ENCODE measurements around the gene WDR73. TPM values are rescaled to one million over a fixed set of nuclear protein-coding genes. Genes with fewer than 3 reads are reported as not detected.
A peak's percentile ranks its signal among the peaks of the same experiment; 100 is the strongest.

The WDR73 gene
- total RNA-seq, 4 donors from 2014 or later, result 17.0 to 53.6 (median 29.8) TPM

GRCh38 chr15:84598993-84599392, 55.1 kb downstream of the WDR73 start:
- Histone ChIP-seq H3K36me3 (no peaks in the 10 kb centered on the region), H3K27ac (peak overlapping the region; percentile 61 to 73 (median 70)), H3K9me3 (no peaks in the 10 kb centered on the region), H3K4me3 (no peak overlapping the region), H3K27me3 (no peaks in the 10 kb centered on the region), H3K4me1 (peaks cover 0 to 20% (median 3%) of the 10 kb centered on the region in 4 donors)
- peak in 2 of 3 donors; percentile 36 to 60 for DNase-seq
- TF ChIP-seq CTCF (IDR thresholded peaks at IDR 0.05) (peak; percentile 28 to 65 (median 55)), POLR2A (IDR thresholded peaks at IDR 0.05) (no peak)

DNA sequence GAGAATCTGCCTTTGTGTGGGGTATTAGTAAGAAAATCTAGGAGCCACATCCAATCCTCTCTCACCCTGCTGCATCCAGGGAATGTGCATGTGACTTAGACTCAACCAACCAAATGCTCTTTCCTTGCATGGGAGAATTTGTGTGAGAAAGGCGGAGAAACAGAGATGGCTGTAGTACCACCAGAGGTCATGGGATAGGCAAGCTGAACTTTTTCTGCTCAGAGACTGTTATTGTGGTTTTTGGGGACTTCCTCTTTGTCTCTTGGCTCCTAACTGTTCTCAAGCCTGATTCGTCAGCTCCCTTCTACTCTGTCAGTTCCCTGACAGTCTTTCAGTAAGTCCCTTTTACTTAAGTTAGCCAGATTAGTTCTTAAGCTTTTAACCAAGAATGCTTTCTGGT, 55.8 kb downstream of the WDR73 start:
- Histone ChIP-seq H3K27ac (peak overlapping the region; percentile 61 to 73 (median 70)), H3K36me3 (no peaks in the 10 kb centered on the region), H3K4me1 (peaks cover 0 to 20% (median 3%) of the 10 kb centered on the region in 4 donors), H3K9me3 (no peaks in the 10 kb centered on the region), H3K27me3 (no peaks in the 10 kb centered on the region), H3K4me3 (no peak overlapping the region)
- TF ChIP-seq CTCF (IDR thresholded peaks at IDR 0.05) (no peak), POLR2A (IDR thresholded peaks at IDR 0.05) (no peak)
- DNase-seq, result peak in 2 of 3 donors; percentile 31 to 58

- H3K4me1 ChIP-seq, result peaks cover 0 to 20% (median 3%) of the 10 kb centered on the region in 4 donors
- no peak for DNase-seq
- H3K27ac ChIP-seq, result no peak overlapping the region
- H3K27me3 ChIP-seq, result no peaks in the 10 kb centered on the region
- no peaks in the 10 kb centered on the region for H3K36me3 ChIP-seq
- no peak for TF ChIP-seq POLR2A (IDR thresholded peaks at IDR 0.05)
- no peak for TF ChIP-seq CTCF (IDR thresholded peaks at IDR 0.05)
- H3K9me3 ChIP-seq, result no peaks in the 10 kb centered on the region
- no peak overlapping the region for H3K4me3 ChIP-seq
Observed at GRCh38 chr15:84597296-84597695, 56.8 kb downstream of the WDR73 start.

DNA sequence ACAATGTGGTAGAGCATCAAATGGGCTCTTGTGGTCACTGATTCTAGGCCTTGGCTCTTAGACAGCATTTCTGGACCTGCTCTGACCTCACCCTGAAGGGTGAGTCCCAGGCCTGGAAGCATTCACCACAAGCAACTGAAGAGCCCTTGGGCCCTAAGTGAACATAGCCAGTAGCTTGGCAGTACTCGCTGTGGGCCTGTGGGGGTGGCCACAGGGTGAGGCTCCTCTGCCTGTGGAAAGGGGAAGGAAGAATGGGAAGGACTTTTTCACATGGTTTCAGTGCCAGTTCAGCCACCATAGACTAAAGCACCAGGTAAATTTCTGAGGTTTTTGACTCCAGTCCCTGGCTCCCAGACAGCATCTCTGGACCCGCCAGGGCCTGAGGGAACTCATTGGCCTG, 58.4 kb downstream of the WDR73 start:
- peaks cover 0 to 15% (median 3%) of the 10 kb centered on the region in 4 donors for H3K4me1 ChIP-seq
- H3K36me3 ChIP-seq, result no peaks in the 10 kb centered on the region
- H3K27ac ChIP-seq, result no peak overlapping the region
- H3K27me3 ChIP-seq, result no peaks in the 10 kb centered on the region
- no peak for DNase-seq
- TF ChIP-seq CTCF (IDR thresholded peaks at IDR 0.05) (no peak), POLR2A (IDR thresholded peaks at IDR 0.05) (no peak)
- H3K9me3 ChIP-seq, result no peaks in the 10 kb centered on the region
- no peak overlapping the region for H3K4me3 ChIP-seq

GRCh38 chr15:84594617-84595290, 59.3 kb downstream of the WDR73 start:
- Histone ChIP-seq H3K4me3 (no peak overlapping the region), H3K9me3 (no peaks in the 10 kb centered on the region), H3K4me1 (peaks cover 0 to 15% (median under 1%) of the 10 kb centered on the region in 4 donors), H3K27me3 (no peaks in the 10 kb centered on the region), H3K36me3 (no peaks in the 10 kb centered on the region), H3K27ac (no peak overlapping the region)
- no peak for TF ChIP-seq CTCF (IDR thresholded peaks at IDR 0.05)
- no peak for TF ChIP-seq POLR2A (IDR thresholded peaks at IDR 0.05)
- DNase-seq, result peak in 1 of 3 donors; percentile 53

All from Peyer's patch (tissue), 4 donors.